ENCODE data around the gene LRRN4.

LRRN4 gene

DNA sequence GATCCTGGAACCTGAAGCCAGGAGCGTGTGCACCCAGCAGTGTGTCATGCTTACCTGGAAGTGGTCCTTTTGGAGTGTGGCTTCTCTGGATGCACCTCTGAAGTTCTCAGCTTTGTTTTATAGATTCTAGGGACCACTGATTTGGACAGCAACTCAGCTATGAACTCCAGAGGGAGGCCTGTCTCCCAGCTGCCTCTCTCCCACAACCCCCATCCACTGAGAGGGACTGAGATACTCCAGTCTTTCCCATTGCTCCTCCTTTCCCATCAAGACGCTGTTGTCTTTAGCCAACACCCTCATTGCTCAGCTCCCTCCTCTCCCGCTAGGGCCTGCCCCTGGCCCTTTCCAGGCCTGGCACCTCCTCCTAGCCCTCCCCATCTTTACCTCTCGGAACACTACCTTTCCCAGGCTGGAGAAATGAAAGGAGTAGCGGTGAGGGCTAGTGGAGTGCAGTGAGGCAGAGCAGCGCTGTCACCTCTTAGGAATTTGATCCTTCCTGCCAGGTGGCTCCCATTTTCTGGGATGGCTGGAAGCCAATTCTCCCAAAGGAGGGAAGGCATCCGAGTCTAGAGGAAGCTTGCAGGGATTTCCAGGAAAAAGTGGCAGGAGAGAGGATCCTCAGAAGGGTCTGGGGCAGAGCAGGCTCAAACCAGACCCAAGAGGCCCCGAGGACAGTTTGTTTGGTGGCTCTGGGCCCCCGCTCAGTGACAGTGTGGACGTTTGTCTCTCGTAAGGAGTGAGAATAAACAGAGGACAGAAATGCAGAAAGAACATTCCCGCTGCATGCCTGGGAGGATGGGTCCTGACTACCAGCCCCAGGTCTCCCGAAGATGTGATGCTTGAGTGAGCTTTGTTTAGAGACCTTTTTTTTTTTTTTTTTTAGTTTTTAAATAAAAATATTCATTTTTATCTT is at the start of gene LRRN4:
Gene LRRN4, minus strand, starts transcription at position 285 of the 913 bp plus-strand sequence. CDS start 1,261 bp downstream, outside the sequence.
- no peak for DNase-seq (ENCODE audit: low read depth in 4 of 4, low spot score in 1 of 4)

DNA sequence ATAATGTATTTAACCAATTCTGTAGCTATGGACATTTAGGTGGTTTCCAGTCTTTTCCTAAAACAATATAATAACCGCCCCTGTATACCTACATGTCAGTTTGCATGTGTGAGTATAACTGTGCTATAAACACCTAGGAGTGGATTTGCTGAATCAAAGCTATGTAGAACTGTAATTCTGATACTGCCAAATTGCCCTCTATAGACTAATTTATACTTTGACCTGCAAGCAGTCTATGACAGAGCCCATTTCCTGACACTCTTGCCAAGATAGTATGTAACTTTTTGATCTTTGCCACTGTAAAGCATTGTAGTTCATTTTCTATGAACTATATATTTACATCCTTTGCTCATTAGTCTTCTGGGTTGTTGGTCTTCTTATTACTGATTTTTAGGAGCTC is 49.4 kb upstream of the LRRN4 start:
- DNase-seq (ENCODE audit: low read depth in 4 of 4, low spot score in 1 of 4) = no peak

DNA sequence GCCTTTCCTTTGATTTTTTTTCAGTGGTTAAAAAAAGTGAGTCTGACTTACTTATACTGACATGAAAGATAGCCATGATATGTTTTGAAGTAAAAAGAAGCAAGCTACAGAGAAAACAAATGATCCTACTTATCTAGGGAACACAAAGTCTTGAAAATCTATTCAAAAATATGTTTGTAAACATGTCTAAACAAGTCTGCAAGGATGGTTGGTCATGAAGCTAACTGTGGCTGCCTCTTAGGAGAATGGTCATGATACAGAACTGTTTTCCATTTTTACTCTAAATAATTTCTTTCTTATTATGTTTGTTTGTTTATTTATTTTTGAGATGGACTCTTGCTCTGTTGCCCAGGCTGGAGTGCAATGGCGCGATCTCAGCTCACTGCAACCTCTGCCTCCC is 47.5 kb upstream of the LRRN4 start:
- no peak for DNase-seq (ENCODE audit: low read depth in 4 of 4, low spot score in 1 of 4)

DNA sequence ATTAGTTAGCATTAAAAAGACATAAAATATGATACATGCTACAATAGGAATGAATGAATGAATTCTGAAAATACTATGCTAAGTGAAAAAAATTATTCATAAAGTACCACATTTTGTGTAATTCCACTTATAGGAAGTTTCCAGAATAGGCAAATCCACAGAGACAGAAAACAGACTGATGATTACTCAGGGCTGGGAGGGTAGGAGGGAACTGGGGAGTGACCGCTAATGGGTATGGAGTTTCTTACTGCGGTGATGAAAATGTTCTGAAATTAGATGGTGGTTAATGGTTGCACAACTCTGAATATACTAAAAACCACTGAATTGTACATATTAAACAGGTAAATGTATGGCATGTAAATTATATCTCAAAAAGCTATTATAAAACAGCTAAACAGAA is 46.4 kb upstream of the LRRN4 start:
- no peak for DNase-seq (ENCODE audit: low read depth in 4 of 4, low spot score in 1 of 4)

DNA sequence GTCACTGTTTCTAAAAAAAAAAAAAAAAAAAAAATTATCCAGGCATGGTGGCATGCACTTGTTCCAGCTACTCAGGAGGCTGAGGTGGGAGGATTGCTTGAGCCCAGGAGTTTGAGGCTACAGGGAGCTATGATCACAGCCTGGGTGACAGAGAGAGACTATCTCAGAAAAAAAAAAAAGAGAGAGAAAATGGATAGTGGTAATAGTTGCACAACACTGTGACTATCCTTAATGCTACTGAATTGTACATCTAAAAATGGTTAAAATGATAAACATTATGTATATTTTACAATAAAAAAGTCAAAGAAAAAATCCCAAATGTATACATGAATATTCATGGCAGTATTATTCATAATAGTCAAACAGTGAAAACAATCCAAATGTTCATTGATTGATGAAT is 46.0 kb upstream of the LRRN4 start:
- DNase-seq (ENCODE audit: low read depth in 4 of 4, low spot score in 1 of 4) = no peak

DNA sequence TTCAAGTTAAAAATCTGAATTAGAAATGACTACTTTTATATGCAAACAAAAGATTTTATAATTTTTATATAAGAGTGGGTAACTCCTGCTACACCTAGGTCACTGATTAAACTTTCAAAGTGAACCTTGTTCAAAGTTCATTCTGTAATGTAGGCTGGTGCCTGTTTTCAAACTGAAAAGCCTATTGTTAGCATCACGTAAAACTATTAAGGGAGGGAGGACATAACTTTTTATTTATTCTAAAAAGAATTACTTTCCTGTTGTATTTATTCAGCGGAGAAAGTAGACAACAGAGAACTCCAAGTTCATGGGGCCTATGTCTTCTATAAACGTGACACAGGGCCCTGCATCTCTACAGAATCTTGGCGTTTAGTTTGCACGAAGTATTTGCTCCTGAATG is 41.5 kb upstream of the LRRN4 start:
- no peak for DNase-seq (ENCODE audit: low read depth in 4 of 4, low spot score in 1 of 4)

DNA sequence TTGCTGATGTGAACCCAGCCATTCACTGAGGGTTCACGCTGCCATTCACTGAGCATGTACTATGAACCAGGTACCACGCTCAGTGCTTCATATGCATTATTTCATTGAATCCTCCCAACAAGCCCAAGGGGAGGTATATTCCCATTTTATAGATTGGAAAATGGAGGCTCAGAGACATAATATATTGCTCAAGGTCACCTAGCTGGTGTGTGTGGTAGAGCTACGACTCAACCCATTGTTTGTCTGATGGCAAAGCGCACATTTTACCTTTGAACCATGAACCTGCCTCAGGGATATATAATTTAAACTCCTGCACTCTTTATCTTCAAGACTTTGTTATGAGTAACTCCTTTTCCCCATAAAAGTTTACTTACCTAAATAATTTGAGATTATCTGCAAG is 40.7 kb upstream of the LRRN4 start:
- DNase-seq (ENCODE audit: low read depth in 4 of 4, low spot score in 1 of 4) = no peak

DNA sequence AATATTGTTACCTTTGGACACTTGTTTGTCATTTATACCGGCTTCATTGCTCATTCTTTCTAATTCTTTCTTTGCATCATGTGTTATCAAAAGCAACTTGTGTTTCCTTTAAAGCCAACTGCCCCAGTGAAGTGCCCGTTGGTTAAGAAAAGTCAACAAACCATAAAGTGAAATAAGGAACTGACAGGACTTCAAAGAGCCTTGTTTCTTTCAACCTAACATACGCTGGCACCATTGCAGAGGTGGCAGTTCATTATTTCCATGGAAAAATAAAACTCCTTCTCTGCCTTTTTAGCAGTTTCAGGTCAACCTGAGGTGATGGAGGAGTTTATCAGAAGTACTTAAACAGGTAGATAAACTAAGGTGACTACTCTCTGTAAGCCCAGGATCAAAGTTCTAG is 40.2 kb upstream of the LRRN4 start:
- DNase-seq (ENCODE audit: low read depth in 4 of 4, low spot score in 1 of 4) = no peak

DNA sequence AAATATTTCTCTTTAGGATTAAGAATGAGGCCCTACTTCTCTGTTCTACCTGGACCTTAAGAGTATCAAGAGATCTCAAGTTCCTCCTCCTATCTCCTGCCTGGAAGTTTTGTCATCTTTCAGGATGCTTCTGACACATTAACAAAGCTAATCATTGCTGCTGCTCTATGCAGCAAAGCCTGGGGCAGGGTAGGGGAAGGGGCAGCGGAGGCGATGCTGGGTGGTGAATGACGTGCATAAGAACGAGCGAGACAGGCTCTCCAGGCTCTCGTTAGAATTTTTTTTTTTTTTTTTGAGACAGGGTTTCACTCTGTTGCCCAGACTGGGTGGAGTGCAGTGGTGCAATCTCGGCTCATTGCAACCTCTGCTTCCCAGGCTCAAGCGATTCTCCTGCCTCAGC is 37.8 kb upstream of the LRRN4 start:
- no peak for DNase-seq (ENCODE audit: low read depth in 4 of 4, low spot score in 1 of 4)

DNA sequence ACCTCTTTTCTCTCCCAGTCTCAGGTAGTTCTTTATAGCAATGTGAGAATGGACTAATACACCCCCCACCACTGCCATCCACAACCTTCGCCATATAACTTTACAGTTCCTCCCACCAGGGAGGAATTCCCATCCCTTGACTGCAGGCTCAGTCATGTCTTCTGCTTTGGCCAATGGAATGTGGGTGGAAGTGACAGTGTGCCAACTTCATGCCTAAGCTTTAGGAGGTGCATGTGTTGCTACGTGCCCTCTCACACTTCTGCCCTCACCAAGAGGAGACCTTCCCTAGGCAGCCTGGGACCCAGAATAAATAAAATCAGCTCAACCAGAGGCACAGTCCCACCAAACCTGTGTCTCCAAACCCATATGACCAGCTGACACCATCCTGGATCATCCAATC is 33.0 kb upstream of the LRRN4 start:
- no peak for DNase-seq (ENCODE audit: low read depth in 4 of 4, low spot score in 1 of 4)

DNA sequence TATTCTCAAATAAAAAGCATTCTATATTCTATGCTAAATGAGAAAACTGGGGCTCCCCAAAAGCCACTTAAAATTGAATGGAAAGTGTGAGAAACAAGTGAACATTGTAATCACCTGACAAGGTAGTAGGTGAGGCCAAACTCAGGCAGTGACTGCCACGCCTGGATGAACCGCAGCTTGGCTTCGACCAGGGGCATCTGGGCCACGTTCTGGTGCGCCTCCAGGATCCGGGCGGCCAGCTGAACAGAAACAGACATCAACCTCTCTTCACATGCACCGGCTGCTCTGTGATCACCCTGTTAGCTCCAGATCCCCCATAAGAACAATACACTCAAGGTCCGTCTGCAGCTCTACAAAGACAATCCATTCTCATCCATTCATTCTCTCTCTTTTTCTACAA is 30.1 kb upstream of the LRRN4 start:
- no peak for DNase-seq (ENCODE audit: low read depth in 4 of 4, low spot score in 1 of 4)

DNA sequence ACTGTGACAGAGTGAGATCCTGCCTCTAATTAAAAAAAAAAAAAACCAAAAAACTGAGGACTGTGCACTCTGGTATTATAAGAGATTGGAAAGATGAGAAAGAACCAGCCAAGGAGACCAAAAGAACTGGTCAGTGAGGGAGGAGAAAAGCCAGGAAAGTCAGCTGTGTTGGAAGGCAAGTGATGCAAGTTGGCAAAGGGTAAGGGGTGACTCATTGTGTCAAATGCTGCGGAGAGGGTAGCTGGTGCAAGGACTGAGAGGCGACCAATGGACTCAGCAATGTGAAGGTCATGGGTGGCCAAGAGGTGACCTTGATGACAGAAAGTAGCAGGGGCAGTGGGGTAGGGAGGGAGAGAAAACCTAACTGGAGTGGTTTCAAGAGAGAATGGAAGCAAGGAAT is 27.4 kb upstream of the LRRN4 start:
- no peak for DNase-seq (ENCODE audit: low read depth in 4 of 4, low spot score in 1 of 4)

DNA sequence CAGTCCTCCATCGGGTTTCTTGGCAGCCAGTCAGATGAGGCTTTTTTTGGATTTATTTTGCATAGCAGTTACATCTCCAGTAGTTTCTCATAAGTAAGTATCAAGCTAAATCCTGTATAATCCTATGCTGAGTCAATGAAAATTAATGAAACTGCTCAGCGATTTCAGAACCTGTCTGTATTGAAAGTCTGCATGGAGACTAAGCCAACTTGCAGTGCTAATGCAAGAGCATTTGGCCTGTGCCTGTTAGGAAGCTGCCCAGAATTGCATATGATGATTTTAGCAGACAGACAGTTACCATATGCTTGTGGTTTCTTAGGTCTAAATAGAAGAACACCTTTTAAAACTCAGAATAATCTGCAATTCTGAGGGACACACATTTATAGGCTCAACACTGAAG is 25.2 kb upstream of the LRRN4 start:
- DNase-seq (ENCODE audit: low read depth in 4 of 4, low spot score in 1 of 4) = no peak

DNA sequence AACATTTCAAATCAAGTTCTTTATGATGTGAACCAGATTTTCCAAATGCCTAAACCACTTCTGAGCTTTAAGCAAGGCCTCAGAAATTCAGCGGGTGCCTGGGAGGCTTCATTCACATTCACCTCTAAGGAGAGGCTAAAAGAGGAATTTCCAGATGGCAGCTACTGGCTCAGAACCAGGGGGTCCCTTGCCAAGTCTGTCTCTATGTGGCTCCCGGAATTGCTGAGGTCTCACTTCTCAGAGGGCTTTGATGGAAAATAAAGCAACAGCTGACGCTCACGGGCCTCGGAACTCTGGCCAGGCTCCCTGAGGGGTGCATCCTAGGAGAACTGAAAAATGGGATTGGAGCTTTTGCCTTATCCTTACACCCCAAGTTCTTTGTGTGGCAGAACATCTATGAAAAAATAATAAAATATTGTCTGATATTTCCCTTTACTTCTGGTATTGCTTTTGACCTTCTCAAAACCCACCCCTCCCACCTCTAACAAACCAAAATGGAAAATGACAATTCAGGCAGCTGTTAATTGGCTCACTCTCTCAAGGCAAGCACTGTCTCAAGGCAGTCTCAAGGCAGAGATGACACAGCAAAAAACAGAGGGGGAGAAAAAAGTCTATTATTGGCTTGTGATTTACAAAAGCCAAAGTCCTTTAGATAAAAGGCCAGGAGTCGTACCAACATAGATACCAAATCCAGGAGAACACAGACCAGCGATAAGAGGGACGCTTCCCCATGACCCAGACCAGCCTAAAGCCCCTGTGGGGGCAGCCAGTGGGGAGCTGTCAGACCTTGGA is 21.8 kb upstream of the LRRN4 start:
- no peak for DNase-seq (ENCODE audit: low read depth in 4 of 4, low spot score in 1 of 4)

DNA sequence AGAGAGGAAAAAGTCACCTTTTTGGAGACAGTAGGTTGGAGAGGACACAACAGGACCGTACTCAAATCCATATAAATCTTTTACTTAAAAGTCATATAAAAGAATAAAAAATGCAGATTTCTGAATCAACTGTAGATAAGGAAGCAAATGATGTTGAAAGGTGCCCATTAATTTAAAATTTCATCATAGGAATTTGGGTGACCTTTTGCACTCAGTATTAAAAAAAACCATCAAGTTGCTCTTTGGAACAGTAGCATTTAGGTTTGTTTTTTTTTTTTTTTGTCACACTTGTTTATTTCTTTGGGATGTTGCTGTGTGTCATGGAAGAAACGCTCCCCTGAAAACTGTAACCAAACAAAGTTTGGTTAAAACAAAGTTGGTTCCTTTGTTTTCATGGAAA is 20.9 kb upstream of the LRRN4 start:
- no peak for DNase-seq (ENCODE audit: low read depth in 4 of 4, low spot score in 1 of 4)

DNA sequence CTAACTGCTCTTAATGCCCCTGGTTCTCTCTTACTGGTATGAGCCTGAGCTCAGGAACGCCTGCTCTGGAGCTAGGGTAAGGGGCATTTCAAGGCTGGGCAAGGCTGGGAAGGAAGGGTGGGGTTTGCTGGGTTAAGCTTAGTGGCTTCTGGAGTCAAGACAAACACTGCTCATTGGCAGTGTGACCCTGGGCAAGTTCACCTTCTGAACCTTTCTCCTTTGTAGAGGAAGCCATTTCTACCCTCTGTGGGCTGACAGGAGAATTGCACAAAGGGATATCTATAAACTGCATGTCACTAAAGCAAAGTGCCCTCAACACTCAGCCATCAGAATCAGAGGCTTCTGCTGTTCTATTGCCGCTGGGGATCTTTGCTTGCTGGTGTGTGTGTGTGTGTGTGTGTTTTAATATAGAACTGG is 20.3 kb upstream of the LRRN4 start:
- no peak for DNase-seq (ENCODE audit: low read depth in 4 of 4, low spot score in 1 of 4)

DNA sequence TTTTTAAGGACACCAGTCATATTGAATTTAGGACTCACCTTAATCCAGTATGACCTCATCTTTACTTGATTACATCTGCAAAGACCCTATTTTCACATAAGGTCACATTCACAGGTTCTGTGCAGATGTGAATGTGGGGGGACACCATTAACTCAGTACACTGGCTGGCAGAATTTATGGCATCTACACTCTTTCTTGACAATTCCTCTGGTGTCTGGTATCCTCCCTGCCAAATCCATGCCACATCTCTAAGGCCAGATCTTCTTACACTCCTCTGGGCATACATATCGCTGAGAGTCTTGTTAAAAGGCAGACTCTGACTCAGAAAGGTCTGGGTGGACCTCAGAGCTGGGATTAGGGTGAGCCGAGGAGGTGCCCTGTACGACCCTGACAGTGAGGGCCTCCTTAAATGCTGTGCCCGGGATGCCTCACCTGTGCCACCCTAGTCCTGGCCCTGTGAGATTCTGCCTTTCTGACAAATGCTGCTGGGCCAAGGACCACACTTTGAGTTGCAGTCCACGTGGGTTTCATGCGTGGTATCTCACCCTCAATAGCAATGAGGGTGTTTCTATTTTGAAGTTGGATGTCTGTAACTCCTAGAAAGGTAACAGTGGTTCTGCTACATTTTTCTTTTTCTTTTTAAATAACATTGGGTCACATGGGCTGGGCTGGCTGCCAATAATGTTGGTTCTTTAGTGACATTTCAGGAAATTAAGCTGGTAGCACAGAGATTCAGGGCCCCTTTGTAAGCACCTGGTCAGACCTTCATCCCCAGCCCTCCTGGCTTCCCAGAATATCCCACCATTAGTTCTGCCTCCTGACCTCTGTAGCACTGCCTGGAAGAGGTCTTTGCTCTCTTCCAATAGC is 17.2 kb upstream of the LRRN4 start:
- no peak for DNase-seq (ENCODE audit: low read depth in 4 of 4, low spot score in 1 of 4)

DNA sequence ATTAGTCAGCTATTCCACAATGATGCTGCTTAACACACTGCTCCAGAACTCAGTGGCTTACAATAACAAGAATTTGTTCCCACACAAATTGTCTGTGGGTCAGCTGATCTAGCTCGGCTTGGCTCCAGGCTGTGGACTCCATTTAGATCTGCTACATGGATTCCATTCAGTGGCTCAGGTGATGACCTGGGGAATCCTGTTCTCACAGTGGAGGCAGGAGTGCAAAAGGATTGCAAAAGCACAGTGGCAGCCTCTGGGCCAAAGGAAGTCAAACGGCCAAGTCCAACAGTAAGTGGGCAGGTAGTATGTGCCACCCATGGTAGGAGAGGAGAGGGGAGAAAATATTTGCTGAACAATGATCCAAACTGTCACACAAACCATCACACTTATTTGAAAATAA is 15.8 kb upstream of the LRRN4 start:
- DNase-seq (ENCODE audit: low read depth in 4 of 4, low spot score in 1 of 4) = no peak

DNA sequence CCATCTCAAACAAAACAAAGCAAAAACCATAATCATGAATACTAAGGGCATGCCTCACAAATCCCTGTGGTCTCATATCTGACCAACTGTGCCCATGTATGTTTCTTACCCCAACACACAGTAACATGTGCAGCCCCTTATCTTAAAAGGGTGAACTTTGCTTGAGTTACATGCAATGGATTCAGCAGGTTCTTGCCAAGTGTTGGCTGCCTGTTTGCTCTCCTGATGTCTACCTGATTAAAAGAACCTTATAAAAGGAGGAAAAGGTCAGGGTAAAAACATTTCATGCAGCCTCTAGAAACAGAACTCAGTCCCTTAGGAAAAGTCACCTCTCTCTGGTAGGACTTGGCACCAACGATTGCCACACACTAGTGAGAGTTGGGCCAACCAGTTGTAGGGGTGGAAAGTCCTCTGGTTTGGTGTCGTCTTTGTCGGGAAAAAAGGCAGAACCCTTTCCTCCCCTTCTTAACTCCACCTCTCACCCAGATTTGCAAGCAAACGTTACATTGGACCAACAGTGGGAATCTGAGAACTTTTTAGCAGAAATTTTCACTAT is 14.0 kb upstream of the LRRN4 start:
- DNase-seq (ENCODE audit: low read depth in 4 of 4, low spot score in 1 of 4) = no peak

DNA sequence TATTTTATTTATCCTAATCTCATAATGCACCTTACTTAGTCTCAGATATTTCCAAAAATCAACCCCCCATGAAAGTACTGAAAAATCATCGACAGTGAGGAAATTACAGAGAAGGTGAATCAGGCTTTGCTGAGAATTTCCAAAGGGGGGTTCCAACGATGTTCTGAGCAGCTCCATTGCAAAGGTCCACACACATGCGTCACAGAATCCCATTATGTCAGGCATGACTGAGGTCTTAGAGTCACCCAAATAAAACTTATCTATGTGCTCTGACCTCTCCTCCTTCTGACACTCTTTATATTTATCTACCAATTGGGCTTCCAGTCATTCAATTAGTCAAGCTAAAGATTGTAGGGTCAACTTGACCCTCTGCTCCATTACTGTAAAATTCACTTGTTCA is 12.7 kb upstream of the LRRN4 start:
- no peak for DNase-seq (ENCODE audit: low read depth in 4 of 4, low spot score in 1 of 4)

DNA sequence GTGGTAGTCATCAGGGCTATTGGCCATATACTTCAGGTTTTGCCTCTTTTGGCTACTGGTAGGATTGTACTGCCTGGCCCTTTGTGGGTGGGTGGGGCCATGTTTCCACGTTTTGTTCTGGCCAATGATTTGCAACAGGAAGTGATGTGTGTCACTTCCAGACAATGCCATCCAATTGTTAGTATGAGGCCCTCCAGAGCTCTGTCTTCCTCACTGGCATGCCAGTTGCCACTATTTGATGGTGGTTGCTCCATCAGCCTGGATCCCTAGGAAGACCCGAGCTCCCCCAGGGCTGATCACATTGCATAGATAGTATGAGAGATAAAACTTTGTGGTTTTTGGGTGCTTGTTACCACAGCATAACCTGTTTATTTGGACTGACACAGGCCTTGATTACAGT is 7.7 kb upstream of the LRRN4 start:
- DNase-seq (ENCODE audit: low read depth in 4 of 4, low spot score in 1 of 4) = no peak
